Measurements from ENCODE around the gene FEZF1. TPM values are rescaled to one million over a fixed set of nuclear protein-coding genes. Genes with fewer than 3 reads are reported as not detected.

FEZF1 gene
- total and polyA plus RNA-seq, 2 of the 13 experiments (the other 11 are each of a cell fraction or from before 2014, with no cell fraction given): not detected

- H3K9ac ChIP-seq (ENCODE audit: insufficient read depth, low read depth, low read length): no peak overlapping the region
- intact Hi-C loops (cut with micrococcal nuclease; ENCODE audit: unreplicated experiment) (no loop called here), in situ Hi-C loops (cut with HindIII; ENCODE audit: extremely low pct_ligation_motif_present, low pct_unique_long_range_greater_than_20kb) (no loop called here)
- H2AFZ ChIP-seq (ENCODE audit: low read length): no peak overlapping the region
- H4K20me1 ChIP-seq (ENCODE audit: insufficient read depth, low read length): no peaks in the 10 kb centered on the region
- FAIRE-seq (no peak), ATAC-seq (peak; percentile 17; the same call in 2 of the 3 replicates), DNase-seq (ENCODE audit: low spot score) (no peak)
- H3K27me3 ChIP-seq (ENCODE audit: control insufficient read depth in 1 of 2, insufficient read depth in 2 of 2, low read length in 2 of 2): peaks cover 12 to 88% of the 10 kb centered on the region in 2 experiments
- no peaks in the 10 kb centered on the region for H3K36me3 ChIP-seq (replicated peaks in 1 of 2; ENCODE audit: control insufficient read depth in 1 of 2, insufficient read depth in 2 of 2, low read length in 2 of 2)
- no peaks in the 10 kb centered on the region for H3K79me2 ChIP-seq (ENCODE audit: insufficient read depth, low read length)
- POLR2A ChIA-PET: no interaction called here
- peaks cover 24% of the 10 kb centered on the region for H3K4me1 ChIP-seq (ENCODE audit: insufficient read depth, low read length)
- CTCF ChIA-PET (ENCODE audit: low intra/inter-chr PET ratio, low total read pairs): no interaction called here
- WGBS (ENCODE audit: low lambda C conversion rate): 54% methylated on average over 36 of the region's 65 CpGs
- TF ChIP-seq ZNF800 (CRISPR knock-in tag; IDR thresholded peaks at IDR 0.05) (0 out of 2 replicates have a peak, but pooled peaks have one; percentile 61), ZNF691 (CRISPR knock-in tag; IDR thresholded peaks at IDR 0.05; ENCODE audit: borderline replicate concordance, low read depth) (no peak), EZH2 (conservative IDR thresholded peaks at IDR 0.05; ENCODE audit: low read depth, low read length) (peak; percentile 39; the same call in 1 of the 2 replicates), MNT (IDR thresholded peaks at IDR 0.05) (0 out of 2 replicates have a peak, but pooled peaks have one; percentile 14)
- H3K4me2 ChIP-seq (ENCODE audit: low read depth, low read length): peak overlapping the region; percentile 62; the same call in 1 of the 2 replicates
- peak overlapping the region in 2 of 3 experiments; percentile 30 to 43; a peak in 3 of 6 replicates for H3K4me3 ChIP-seq (replicated peaks in 1 of 3; ENCODE audit: insufficient read depth in 1 of 3, low read depth in 2 of 3, low read length in 3 of 3)
- no peak overlapping the region for H3K27ac ChIP-seq (ENCODE audit: extremely low read length, insufficient read depth, low read length)
- no peaks in the 10 kb centered on the region for H3K9me3 ChIP-seq (ENCODE audit: low read length)
- BruUV-seq (replicated peaks): no TSS peak
Observed at GRCh38 chr7:122305475-122306319, 1.1 kb upstream of the FEZF1 start.

All from HepG2 (cell line).